GM19328 (cell line): ENCODE measurements around the gene NOL7.

Source experiments
- ATAC-seq: cut with Tn5 transposase; IDR thresholded peaks from one replicate; pipeline ENCODE4 v1.9.1; 2021; ENCODE audit warnings: mild to moderate bottlenecking, moderate library complexity; ENCODE audit not compliant: unreplicated experiment

NOL7 gene

GRCh38 chr6:13614926-13615791 lies at the start of gene NOL7:
TSS of gene NOL7 (plus strand) at chr6:13615335. CDS start at chr6:13615359, 24 bp downstream.
- ATAC-seq = peak; percentile 93

- ATAC-seq = no peak
These were observed 49.2 kb upstream of the NOL7 start for GRCh38 chr6:13565921-13566320.

- no peak for ATAC-seq
These were observed 48.6 kb upstream of the NOL7 start for GRCh38 chr6:13566500-13566899.

- no peak for ATAC-seq
These were observed 46.2 kb upstream of the NOL7 start for GRCh38 chr6:13568970-13569369.

- no peak for ATAC-seq
These were observed 42.9 kb upstream of the NOL7 start for GRCh38 chr6:13572240-13572639.

GRCh38 chr6:13572951-13573654 lies 42.0 kb upstream of the NOL7 start:
- no peak for ATAC-seq

GRCh38 chr6:13573669-13574110 lies 41.4 kb upstream of the NOL7 start:
- no peak for ATAC-seq

GRCh38 chr6:13574149-13574570 lies 41.0 kb upstream of the NOL7 start:
- peak; percentile 77 for ATAC-seq

GRCh38 chr6:13574571-13575376 lies 40.4 kb upstream of the NOL7 start, which contains the start of gene SIRT5:
TSS of gene SIRT5 (plus strand) at chr6:13574601. CDS start at chr6:13584111, 9,510 bp downstream.
- peak; percentile 64 for ATAC-seq

GRCh38 chr6:13575377-13575775 lies 39.8 kb upstream of the NOL7 start:
- ATAC-seq = no peak

GRCh38 chr6:13576017-13576416 lies 39.1 kb upstream of the NOL7 start:
- no peak for ATAC-seq

- ATAC-seq = no peak
These were observed 37.2 kb upstream of the NOL7 start for GRCh38 chr6:13577926-13578325.

GRCh38 chr6:13579911-13580310 lies 35.2 kb upstream of the NOL7 start:
- ATAC-seq = no peak

GRCh38 chr6:13581700-13582229 lies 33.4 kb upstream of the NOL7 start:
- ATAC-seq = no peak

GRCh38 chr6:13586603-13587542 lies 28.3 kb upstream of the NOL7 start:
- ATAC-seq = no peak

- no peak for ATAC-seq
These were observed 25.3 kb upstream of the NOL7 start for GRCh38 chr6:13589801-13590200.

- no peak for ATAC-seq
These were observed 24.5 kb upstream of the NOL7 start for GRCh38 chr6:13590574-13591153.

- no peak for ATAC-seq
These were observed 23.8 kb upstream of the NOL7 start for GRCh38 chr6:13591205-13591921.

- no peak for ATAC-seq
These were observed 22.0 kb upstream of the NOL7 start for GRCh38 chr6:13593103-13593502.
